Posterior vena cava (tissue), 2 donors: Measurements from ENCODE around the gene STX8. TPM values are rescaled to one million over a fixed set of nuclear protein-coding genes. Genes with fewer than 3 reads are reported as not detected.
"Not testable (repeated sequence)": the region's sequence is repeated elsewhere in the genome, so short reads cannot be mapped to it uniquely, and the experiment has no call there.

Experiments used
- DNase-seq: peaks from one replicate; pipeline ENCODE4 v3.0.0-alpha.2; 2020; ENCODE audit warnings: low spot score
- intact Hi-C, 2 donors: fragments of 100-400 bp; cut with DNase I; formaldehyde crosslinking; loops; one replicate each; pipeline versions ENCODE4 v1.14.1 to v1.14.2; 2022 to 2023
- total RNA-seq, 2 donors: library from RNA; stranded (reverse); fragmentation: NEBNext Ultra II Directional; extraction: Animal tissue kit (Norgen Biotek cat#: 25700); gene quantifications; one replicate each; pipeline ENCODE4 v1.2.1, GENCODE V29; 2021
- donor health status: DM: yes; HTN: yes; CAD: no.
- donor health status: DM: yes; HTN: yes; CAD: no.

The STX8 gene
- total RNA-seq, 2 donors from 2014 or later, result 55.2 to 80.4 TPM

- intact Hi-C loops, result no loop called here
- no peak for DNase-seq
Observed at GRCh38 chr17:9465210-9465921, 110.3 kb downstream of the STX8 start.

GRCh38 chr17:9457005-9457404 is 118.6 kb downstream of the STX8 start:
- DNase-seq, result no peak
- intact Hi-C loops, result no loop called here

- no peak for DNase-seq
- intact Hi-C loops, result no loop called here
Observed at GRCh38 chr17:9456330-9456729, 119.3 kb downstream of the STX8 start.

- intact Hi-C loops, result no loop called here
- no peak for DNase-seq
Observed at GRCh38 chr17:9451934-9452333, 123.7 kb downstream of the STX8 start.

- DNase-seq, intact Hi-C loops: not testable (repeated sequence)
Observed at GRCh38 chr17:9447298-9447697, 128.3 kb downstream of the STX8 start.

GRCh38 chr17:9446528-9446927 is 129.1 kb downstream of the STX8 start:
- no peak for DNase-seq
- intact Hi-C loops, result no loop called here

GRCh38 chr17:9445424-9445823 is 130.2 kb downstream of the STX8 start:
- intact Hi-C loops, result no loop called here
- DNase-seq, result no peak

- no peak for DNase-seq
- intact Hi-C loops, result no loop called here
Observed at GRCh38 chr17:9444687-9445086, 130.9 kb downstream of the STX8 start.

GRCh38 chr17:9443811-9444210 is 131.8 kb downstream of the STX8 start:
- no peak for DNase-seq
- intact Hi-C loops, result no loop called here

- intact Hi-C loops, result no loop called here
- no peak for DNase-seq
Observed at GRCh38 chr17:9439851-9440250, 135.8 kb downstream of the STX8 start.

- DNase-seq, result no peak
- intact Hi-C loops, result no loop called here
Observed at GRCh38 chr17:9436630-9437029, 139.0 kb downstream of the STX8 start.

- DNase-seq, result no peak
- intact Hi-C loops, result no loop called here
Observed at GRCh38 chr17:9435165-9435564, 140.5 kb downstream of the STX8 start.

GRCh38 chr17:9434642-9435057 is 141.0 kb downstream of the STX8 start:
- intact Hi-C loops, result no loop called here

GRCh38 chr17:9432934-9433421 is 142.6 kb downstream of the STX8 start:
- intact Hi-C loops, result no loop called here
- no peak for DNase-seq

More at GRCh38 chr17:9434642-9435057, 141.0 kb downstream of the STX8 start:
- no peak for DNase-seq

- intact Hi-C loops, result no loop called here
- DNase-seq, result no peak
Observed at GRCh38 chr17:9432134-9432885, 143.3 kb downstream of the STX8 start.

GRCh38 chr17:9431620-9432019 is 144.0 kb downstream of the STX8 start:
- intact Hi-C loops, result no loop called here
- DNase-seq, result no peak

- DNase-seq, result no peak
- intact Hi-C loops, result no loop called here
Observed at GRCh38 chr17:9427465-9428315, 147.9 kb downstream of the STX8 start.

GRCh38 chr17:9424071-9424640 is 151.5 kb downstream of the STX8 start:
- intact Hi-C loops, result no loop called here
- DNase-seq, result no peak

GRCh38 chr17:9421525-9421924 is 154.1 kb downstream of the STX8 start:
- DNase-seq, result no peak
- intact Hi-C loops, result no loop called here
